GM20000 (cell line): ENCODE data around the gene PEAK1.

Experiments used
- DNase-seq: peaks from one replicate; pipeline ENCODE4 v3.0.0; 2012; ENCODE audit warnings: low spot score
- TF ChIP-seq, protein P1 (sequence below): IDR thresholded peaks from 2 replicates; pipeline ENCODE4 v1.5.1; 2012; ENCODE audit warnings: mild to moderate bottlenecking, control low read depth; ENCODE audit errors: extremely low read depth, missing control alignments

PEAK1 gene

DNA sequence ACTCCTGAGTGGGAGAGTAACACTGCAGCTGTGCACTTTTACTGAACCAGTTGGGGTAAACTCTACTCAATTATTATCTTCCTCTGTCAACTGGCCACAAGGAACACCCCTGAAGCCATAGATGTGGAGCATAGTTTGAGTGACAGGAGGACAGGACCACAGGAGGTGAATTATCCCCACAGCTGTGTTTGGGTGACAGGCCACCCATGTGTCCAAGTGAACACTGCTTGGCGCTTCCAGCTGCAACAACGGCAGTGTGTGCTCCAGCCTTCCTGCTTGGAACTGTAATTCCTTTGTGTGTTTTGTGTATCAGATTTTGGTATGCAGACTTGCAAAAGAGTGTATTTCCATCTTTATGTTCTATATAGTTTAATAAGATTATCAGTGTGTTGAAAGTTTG lies 328.8 kb downstream of the PEAK1 start:
- DNase-seq = no peak
- TF ChIP-seq, protein P1, sequence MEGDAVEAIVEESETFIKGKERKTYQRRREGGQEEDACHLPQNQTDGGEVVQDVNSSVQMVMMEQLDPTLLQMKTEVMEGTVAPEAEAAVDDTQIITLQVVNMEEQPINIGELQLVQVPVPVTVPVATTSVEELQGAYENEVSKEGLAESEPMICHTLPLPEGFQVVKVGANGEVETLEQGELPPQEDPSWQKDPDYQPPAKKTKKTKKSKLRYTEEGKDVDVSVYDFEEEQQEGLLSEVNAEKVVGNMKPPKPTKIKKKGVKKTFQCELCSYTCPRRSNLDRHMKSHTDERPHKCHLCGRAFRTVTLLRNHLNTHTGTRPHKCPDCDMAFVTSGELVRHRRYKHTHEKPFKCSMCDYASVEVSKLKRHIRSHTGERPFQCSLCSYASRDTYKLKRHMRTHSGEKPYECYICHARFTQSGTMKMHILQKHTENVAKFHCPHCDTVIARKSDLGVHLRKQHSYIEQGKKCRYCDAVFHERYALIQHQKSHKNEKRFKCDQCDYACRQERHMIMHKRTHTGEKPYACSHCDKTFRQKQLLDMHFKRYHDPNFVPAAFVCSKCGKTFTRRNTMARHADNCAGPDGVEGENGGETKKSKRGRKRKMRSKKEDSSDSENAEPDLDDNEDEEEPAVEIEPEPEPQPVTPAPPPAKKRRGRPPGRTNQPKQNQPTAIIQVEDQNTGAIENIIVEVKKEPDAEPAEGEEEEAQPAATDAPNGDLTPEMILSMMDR = no peak

DNA sequence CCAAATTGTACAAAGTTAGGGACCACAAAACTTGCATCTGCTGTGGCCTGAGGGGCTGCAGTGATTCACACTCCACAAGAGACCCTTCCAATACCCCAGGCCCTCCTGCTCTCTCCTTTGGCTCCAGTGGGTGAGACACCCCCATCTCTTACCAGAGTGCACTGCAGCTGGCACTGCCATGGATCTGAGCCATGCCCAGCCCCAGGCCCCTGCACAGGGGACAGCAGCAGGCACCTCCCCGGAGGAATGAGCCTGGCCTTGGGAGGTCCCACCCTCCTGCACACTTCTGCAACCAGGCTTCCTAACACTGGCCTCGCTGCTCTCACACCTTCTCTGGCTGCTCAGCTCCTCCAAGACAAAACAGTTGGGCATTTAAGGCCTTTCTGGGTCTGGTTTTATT lies 332.7 kb downstream of the PEAK1 start:
- TF ChIP-seq, protein P1 = no peak
- no peak for DNase-seq

DNA sequence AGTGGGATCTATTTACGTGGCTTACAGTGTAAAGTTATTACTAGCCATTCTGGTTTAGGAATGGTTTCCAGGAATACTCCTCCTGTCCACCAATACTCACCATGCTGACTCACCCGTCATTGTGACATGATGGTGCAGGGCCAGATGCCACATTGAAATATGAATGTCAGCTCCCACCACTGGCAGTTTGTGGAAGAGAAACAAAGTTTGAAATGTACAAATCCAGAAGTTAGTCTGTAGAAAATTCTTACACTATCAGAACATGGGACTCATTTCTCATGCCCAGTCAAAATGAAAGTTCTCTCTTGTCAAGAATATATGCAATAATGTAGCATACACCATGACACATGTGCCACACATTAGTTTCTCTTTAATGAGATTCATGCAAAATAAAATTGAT lies 334.6 kb downstream of the PEAK1 start:
- peak; percentile 40 for DNase-seq
- TF ChIP-seq, protein P1 = no peak

DNA sequence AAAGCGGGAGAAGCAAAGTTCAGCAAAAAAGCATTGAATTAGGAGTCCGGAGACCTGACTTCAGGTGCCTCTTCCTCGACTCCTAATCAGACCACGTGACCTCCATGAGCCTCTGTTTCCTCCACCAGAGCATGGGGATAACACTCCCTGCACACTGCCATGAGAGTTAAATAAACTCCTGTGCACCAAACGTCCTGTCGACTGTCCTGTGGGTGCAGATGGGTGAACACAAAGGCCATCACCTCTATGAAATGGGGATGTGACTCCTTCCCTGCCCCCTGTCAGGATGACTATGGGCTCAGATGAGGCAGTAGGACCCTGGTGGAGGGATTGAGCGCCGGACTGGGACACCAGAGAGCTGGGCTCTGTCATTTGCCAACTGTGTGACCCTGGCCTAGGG lies 335.5 kb downstream of the PEAK1 start:
- no peak for DNase-seq
- TF ChIP-seq, protein P1 = no peak

DNA sequence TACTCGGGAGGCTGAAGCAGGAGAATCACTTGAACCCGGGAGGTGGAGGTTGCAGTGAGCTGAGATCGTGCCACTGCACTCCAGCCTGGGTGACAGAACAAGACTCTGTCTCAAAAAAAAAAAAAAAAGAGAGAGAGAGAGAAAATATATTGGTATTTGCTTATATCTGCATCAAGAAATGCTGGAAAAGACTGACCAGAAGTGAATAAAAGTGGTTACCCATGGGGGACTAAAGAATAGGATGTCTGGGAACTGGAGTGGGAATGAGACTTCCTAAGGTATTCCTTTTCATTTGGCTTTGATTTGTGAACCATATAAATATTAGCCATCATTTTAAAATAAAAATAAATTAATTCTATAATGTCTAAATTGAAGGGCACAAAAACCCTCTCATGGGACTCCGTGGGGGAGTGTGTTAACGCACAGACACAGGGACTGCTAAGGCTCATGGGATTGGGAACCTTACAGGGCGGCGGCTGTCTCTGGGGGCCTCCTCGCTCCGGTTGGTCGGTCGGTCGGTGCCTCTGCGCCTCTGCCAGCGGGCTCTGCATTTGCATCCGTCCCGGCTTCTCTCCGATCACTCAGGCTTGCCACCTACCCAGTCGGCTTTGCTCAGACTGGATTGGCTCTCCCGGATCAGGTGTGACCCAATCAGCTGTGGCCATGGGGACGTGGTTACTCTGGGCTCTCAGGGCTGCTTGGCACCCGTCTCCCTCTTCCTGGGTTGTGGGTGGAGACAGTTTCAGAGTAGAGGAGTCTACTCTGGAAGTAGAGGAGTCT lies 336.3 kb downstream of the PEAK1 start:
- DNase-seq = peak; percentile 68
- TF ChIP-seq, protein P1 = no peak

DNA sequence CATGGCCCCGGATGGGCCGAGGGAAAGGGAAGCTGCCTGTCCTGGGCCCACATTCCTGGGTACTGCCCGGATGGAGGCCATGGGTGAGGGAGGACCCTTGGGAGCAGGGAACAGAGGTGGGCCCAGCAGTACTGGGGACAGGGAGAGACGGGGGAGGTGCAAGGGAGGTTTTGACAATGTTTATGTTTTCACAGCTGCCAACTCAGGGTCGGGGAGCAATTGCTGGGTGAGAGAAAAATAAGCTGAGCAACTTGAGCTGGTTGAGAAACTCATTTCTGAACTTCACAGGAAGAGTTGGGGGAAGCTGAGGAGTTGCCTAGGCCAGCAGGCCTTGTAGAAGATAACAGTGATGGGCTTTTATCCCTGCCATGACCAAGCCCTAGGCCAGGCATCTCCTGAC lies 337.9 kb downstream of the PEAK1 start:
- TF ChIP-seq, protein P1 = no peak

DNA sequence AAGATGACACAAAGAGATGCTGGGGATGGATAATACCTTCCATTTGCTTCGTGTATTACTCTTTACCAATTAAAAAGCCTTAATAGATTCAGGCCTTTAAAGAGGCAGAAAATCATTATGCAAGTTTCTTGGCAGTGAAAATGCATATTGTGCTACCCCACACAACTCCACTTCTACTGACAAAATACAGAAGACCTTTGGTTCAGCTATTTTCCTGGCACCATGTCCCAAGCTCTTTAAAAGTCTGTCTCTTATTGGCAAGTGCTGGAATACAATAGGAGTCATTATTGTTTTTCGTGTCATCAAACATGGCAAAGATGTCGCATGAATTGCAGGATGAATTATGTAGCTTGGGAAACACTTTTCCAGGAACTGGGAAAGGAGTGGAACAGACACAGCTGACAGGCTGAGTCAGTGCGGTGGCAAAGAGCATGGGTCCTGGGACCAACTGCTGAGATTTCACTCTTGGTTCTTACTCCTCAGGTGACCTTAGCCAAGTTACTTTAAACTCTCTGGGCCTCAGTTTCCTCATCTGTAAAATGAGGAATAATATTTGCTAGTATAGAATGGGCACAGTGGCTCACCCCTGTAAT lies 343.5 kb downstream of the PEAK1 start:
- DNase-seq = no peak
- TF ChIP-seq, protein P1 = no peak

More for the DNA sequence above, 337.9 kb downstream of the PEAK1 start:
- no peak for DNase-seq
